C4-2B (cell line): ENCODE measurements around the gene TRIO.

Experiments
- H3K27ac ChIP-seq: fragments of 450-650 bp; 2 replicates; pipeline ENCODE4 v1.5.1; 2017
- CTCF ChIP-seq: fragments of 450-650 bp; conservative IDR thresholded peaks from 2 replicates; pipeline ENCODE4 v1.5.1; 2017; ENCODE audit warnings: mild to moderate bottlenecking
- ZFX ChIP-seq: fragments of 450-650 bp; IDR thresholded peaks from 2 replicates; pipeline ENCODE4 v1.6.1; 2017

The TRIO gene

GRCh38 chr5:14212838-14213237 lies 69.7 kb downstream of the TRIO start:
- no peak for TF ChIP-seq ZFX
- no peak overlapping the region for H3K27ac ChIP-seq

DNA sequence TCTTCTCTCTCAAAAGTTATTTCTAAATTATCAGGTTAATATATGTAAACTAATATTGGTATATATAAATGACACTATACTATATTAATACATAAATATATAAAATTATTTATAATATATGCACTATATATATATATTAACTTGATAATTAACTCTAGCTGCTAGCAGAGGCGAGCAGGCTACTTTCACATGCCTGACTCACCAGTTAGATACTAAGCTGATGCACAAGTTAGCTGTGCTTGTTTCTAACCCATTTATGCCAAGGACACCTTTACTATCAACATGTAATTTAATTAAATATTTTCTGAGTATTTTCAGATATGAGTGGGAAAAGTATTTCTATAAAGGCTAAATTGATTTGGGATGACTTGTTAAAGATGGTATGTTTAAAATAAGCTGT lies 70.1 kb downstream of the TRIO start:
- TF ChIP-seq ZFX (no peak), CTCF (no peak)

DNA sequence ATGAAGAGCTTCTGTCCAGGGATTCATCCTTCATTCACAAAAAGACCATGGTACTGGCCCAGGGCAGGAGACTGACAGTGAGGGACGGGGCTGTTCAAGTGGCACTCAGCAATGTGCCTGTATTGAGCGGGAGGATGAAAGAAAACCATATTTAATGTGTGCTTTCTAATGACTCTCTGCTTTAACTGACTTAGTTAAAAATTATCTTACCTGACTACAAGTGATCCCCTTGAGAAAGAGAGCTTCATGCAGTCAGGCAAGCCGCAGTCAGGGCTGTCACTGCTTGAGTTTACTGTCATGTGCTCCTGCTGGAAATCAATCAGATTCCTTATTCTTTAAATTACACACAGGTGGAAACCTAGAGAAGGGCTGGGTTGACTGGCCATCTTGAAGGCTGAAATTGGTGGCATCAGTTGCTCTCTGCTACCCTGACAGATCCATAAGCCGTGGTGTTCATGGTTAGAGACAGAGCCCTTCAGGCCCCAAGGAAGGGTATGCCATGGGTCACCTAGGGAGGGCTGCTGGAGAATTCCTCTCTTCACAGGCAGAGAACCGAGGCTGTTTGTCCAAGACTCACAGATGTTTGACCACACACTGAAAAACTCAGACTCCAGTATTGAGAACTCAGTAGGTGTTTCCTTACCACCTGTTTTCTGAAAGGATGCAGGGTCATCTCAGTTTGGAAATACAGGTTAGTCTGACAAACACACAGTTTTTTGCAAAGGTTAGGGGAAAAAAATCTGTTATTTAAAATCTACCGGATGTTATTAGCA lies 70.9 kb downstream of the TRIO start:
- TF ChIP-seq CTCF (no peak), ZFX (no peak)
- H3K27ac ChIP-seq, result no peak overlapping the region

More for the DNA sequence above, 70.1 kb downstream of the TRIO start:
- H3K27ac ChIP-seq, result no peak overlapping the region

DNA sequence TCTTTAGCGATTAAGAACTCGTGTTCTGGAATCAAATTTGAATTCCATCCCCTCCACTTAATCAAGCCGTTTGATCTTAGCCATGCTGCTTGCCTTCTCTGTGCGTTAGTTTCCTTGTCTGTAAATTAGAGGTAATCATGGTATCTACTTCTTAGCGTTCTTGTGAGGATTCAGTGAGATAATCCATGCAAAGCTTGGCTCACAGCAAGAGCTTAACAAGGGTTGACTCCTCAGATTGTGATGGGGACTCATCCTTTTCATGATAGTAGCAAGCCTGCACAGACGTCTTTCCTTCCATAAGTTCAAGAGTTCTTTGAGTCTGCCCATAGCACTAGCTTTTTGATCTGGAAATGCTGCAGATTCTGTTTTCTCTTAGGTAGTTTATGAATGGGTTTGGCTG lies 72.8 kb downstream of the TRIO start:
- TF ChIP-seq CTCF (no peak), ZFX (no peak)
- H3K27ac ChIP-seq, result no peak overlapping the region

DNA sequence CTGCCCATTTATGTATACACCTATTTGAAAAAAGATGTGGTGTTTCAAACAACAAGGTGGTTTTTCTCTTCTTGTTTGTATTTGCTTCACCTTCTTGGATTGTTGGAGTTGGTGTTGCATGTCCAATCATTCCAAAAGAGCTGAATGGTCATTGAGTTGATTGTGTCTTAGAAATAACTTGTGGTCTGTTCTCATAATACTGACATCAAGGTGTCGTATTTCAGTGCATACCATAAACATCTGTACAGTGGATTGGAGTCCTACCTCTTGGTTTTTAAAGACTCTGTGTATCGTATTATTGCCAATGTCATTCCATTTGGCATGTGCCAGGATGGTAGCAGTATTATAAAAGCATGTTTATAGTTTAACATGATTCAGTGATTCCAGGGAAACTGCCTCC lies 73.2 kb downstream of the TRIO start:
- TF ChIP-seq ZFX (no peak), CTCF (no peak)
- H3K27ac ChIP-seq, result no peak overlapping the region

DNA sequence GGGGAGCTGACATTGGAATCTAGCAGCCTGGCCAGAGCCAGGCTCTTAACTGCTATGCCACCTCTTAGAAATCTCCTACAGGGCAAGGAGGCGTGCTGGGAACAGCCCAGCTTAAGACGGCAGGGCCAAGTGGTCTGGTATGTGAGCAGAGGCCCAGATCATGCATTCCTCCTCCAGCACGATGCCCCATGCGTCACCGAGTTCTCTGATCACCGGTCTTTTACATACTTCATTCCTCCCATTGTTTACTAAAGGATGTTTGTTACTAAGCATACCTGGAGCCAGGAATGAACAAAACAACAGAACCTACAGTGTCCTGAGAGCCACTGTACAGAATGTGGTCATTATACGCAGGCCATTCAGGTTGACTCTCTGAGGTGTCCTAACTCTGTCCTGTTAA lies 73.8 kb downstream of the TRIO start:
- TF ChIP-seq CTCF (no peak), ZFX (no peak)
- no peak overlapping the region for H3K27ac ChIP-seq

GRCh38 chr5:14217587-14217986 lies 74.4 kb downstream of the TRIO start:
- TF ChIP-seq ZFX (no peak), CTCF (no peak)
- H3K27ac ChIP-seq, result no peak overlapping the region

GRCh38 chr5:14218011-14218410 lies 74.9 kb downstream of the TRIO start:
- TF ChIP-seq ZFX (no peak), CTCF (no peak)

More at GRCh38 chr5:14218011-14218410, 74.9 kb downstream of the TRIO start:
- H3K27ac ChIP-seq, result no peak overlapping the region
